ENCODE results near the gene HMGCL. TPM values are rescaled to one million over a fixed set of nuclear protein-coding genes. Genes with fewer than 3 reads are reported as not detected.

The HMGCL gene
- total and polyA plus RNA-seq, 2 of the 13 experiments (the other 11 are each of a cell fraction or from before 2014, with no cell fraction given) = 21.3 to 41.4 TPM

- TF ChIP-seq ZNF362 (CRISPR knock-in tag; IDR thresholded peaks at IDR 0.05; ENCODE audit: borderline replicate concordance) (no peak), ZEB1 (IDR thresholded peaks at IDR 0.05; ENCODE audit: insufficient replicate concordance, low read depth) (no peak), ZNF740 (CRISPR knock-in tag; IDR thresholded peaks at IDR 0.05) (no peak), ZNF18 (CRISPR knock-in tag; IDR thresholded peaks at IDR 0.05; ENCODE audit: insufficient replicate concordance) (peak; percentile 4), MTA3 (CRISPR knock-in tag; IDR thresholded peaks at IDR 0.05) (no peak), ZFP36 (IDR thresholded peaks at IDR 0.05; ENCODE audit: borderline replicate concordance, low read depth, low read length, partially characterized antibody) (no peak), ZMAT5 (CRISPR knock-in tag; IDR thresholded peaks at IDR 0.05; ENCODE audit: borderline replicate concordance, low read depth) (no peak), ZNF276 (CRISPR knock-in tag; IDR thresholded peaks at IDR 0.05; ENCODE audit: low read depth) (no peak), BATF2 (CRISPR knock-in tag; IDR thresholded peaks at IDR 0.05) (no peak), EED (CRISPR knock-in tag; IDR thresholded peaks at IDR 0.05) (no peak), ELK4 (CRISPR knock-in tag; IDR thresholded peaks at IDR 0.05; ENCODE audit: borderline replicate concordance) (no peak), ZNF782 (CRISPR knock-in tag; IDR thresholded peaks at IDR 0.05; ENCODE audit: borderline replicate concordance) (no peak), NR2F1 (CRISPR knock-in tag; IDR thresholded peaks at IDR 0.05) (no peak), PRDM10 (CRISPR knock-in tag; IDR thresholded peaks at IDR 0.05; ENCODE audit: low read depth) (no peak; the same call in 1 of the 2 replicates), ZNF335 (CRISPR knock-in tag; IDR thresholded peaks at IDR 0.05) (no peak)
Observed at GRCh38 chr1:23790696-23791515, 34.3 kb downstream of the HMGCL start, which contains the start of gene LYPLA2 (continued).
